Ammon's horn (tissue), 1 donor: ENCODE data around the gene HABP4.
A peak's percentile ranks its signal among the peaks of the same experiment; 100 is the strongest.
"Not testable (repeated sequence)": the region's sequence is repeated elsewhere in the genome, so short reads cannot be mapped to it uniquely, and the experiment has no call there.

Experiments used
- DNase-seq: peaks from one replicate; pipeline ENCODE4 v3.0.0-alpha.2; 2016; ENCODE audit warnings: low spot score

HABP4 gene

DNA sequence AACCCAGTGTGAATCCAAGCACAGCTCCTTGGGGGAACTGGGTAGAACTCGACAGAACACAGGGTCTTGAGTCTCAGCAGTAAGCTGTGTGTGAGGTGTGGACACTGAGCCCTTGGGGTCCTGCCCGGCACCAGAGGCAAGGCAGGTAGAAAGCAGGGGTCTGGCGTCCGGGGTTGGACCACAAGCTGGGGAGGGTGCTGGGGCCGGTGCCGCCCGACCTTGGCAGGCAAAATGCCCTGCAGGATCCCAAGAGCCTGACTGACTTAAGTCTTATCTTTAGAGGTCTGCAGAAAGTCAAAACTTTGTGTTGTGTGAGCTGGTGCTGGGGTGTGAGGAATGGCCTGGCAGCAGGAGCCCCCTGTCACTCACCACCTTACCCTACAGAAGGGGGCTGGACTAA is 49.3 kb downstream of the HABP4 start:
- DNase-seq, result no peak

GRCh38 chr9:96500696-96501632 is 51.0 kb downstream of the HABP4 start:
- no peak for DNase-seq

DNA sequence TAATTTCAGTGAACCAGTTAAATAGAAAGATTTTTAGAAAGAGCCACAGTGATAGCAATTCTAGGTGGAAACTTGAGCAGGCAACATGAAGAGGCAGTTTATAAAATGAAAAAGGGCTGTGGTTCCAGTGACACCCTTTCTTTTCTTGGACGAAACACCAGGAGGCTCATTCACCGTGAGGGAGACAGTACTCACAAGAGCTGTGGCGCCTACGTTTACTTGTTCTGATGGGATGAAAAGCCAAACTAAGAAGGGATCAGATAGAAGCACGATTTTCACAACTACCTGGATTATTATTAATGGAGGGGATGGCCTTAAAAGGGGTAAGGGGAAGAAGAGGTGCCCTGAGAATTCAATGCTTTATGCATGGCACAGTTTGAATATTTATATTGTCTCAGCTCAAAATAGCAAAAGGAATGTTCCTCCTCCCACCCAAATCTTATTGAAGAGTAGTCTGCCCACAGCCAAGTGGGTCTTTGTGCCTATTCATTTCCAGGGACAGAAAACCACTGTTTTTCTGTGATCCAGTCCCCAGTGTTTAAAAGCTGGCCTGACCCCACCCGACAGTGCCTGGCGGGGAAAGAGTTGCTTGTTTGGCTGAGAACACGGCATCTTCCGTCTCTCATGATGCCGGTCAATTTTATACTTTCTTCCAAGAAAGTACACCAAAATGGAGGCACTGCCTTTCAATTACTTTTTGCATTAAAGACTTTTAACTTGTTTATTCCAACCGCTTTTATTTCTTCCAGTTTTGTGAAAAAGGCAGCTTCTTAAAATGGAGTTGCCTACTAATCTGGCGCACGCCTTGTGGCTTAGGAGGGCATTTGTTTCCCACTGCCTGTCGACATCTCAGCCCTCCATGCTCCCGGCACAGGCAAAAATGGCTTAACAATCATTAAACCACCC is 51.9 kb downstream of the HABP4 start:
- peak; percentile 79 for DNase-seq

- no peak for DNase-seq
Measured at GRCh38 chr9:96502539-96503373, 52.8 kb downstream of the HABP4 start.

- not testable (repeated sequence) for DNase-seq
Measured at GRCh38 chr9:96503374-96503748, 53.4 kb downstream of the HABP4 start.

- DNase-seq, result no peak
Measured at GRCh38 chr9:96503918-96504317, 53.9 kb downstream of the HABP4 start.

- DNase-seq, result no peak
Measured at GRCh38 chr9:96505316-96505991, 55.5 kb downstream of the HABP4 start.

DNA sequence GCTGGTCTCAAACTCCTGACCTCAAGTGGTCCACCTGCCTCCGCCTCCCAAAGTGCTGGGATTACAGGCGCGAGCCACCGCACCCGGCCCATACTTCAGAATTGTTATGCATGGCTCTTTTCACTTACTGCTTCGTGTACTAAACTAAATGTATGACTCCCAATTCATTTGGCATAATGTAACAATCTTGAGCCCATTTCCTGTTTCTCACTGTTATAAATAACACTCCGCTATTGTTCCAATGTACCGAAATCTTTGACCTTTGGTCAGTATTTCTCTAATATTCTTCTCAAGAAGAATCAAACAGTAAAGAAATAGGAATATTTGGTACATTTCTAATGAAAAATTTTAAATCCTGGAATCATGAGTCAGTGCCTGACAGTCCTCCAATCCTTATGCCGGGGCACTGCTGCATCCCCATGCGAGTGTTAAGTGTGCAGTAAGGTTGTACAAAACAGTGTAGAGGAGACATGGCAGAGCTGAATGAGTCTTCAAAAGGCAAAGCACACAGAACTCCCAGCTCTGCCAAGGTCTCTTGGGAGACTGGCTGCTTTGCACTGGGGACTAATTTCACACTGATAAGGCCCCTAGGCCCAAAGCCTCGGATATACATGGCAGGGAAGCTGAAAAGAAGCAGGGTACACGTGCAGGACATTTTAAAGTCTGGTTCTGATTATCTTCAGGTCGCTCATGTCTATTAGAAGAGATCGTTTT is 58.4 kb downstream of the HABP4 start:
- no peak for DNase-seq

DNA sequence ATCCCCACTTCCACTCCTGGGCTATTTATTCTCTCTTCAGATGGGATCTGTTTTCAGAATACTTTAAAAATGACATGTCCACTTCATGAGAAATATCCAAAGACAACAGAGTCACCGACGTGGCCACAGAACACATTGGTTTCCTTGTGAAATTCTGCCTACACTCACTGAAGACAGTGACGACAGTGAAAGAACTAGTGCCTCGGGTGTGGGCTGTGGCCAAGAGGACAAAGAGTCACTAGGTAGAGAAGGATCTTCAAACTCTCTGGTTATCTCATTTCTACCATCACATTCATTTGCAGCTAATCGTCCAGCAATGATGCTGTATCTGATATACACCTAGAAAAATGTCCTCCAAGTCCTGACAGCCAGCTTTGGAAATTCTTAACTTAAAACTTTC is 59.1 kb downstream of the HABP4 start:
- DNase-seq, result no peak

DNA sequence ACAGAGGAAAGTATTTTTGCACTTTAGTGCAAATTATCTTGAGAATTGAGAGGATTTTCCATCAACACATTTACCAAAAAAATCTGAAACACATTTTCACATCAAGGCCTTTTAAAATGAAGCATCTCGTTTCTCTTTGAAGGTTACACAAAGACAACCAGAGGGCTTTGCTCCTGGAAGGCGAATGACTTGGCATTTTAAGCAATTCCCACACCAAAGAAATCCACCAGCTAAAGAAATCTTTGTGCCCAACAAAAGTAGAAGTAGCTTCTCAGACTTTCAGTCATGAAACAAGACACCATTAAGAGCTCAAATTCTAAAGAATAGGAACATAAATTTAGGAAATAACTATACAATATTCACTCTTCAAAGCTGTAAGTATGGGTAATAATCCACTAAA is 59.9 kb downstream of the HABP4 start:
- no peak for DNase-seq

DNA sequence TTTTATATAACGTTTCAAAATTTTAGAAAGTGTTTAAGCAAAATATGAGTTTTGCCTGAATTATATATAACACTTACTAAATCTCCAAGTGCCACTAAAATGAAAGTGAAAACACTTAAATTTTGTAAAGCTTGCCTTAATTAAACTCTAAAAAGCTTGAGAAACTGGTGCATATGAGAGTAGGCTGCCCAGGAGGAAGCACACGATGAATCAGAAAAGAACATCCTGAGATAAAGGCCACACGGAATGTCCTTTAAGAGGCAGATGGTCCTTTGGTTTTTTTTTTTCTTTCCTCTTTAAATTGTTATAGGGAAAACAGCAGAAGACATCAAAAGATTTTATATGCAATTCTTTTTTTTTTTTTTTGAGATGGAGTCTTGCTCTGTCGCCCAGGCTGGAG is 60.3 kb downstream of the HABP4 start:
- no peak for DNase-seq

- DNase-seq, result no peak
Measured at GRCh38 chr9:96512240-96512639, 62.3 kb downstream of the HABP4 start.

DNA sequence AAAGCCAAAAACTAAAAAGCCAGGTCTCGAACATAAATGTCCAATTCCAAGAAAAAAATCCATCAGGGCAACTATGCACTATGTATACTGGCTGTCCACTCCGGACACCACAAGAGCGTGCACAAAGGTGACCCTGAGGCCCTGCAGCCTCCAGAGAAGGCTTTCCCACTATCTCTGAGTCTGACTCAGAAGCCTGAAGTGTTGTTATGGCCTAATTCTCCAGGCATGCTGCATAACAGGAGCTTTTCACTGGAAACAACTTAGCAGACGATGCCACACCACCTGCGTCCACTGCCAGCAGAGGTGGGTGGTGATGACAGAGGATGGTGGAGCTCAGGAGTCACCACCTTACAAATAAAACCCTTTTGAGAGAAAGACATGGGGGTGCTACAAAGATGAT is 63.7 kb downstream of the HABP4 start:
- DNase-seq, result no peak

- DNase-seq, result no peak
Measured at GRCh38 chr9:96514108-96514799, 64.3 kb downstream of the HABP4 start.

GRCh38 chr9:96514800-96515158 is 64.8 kb downstream of the HABP4 start:
- no peak for DNase-seq

DNA sequence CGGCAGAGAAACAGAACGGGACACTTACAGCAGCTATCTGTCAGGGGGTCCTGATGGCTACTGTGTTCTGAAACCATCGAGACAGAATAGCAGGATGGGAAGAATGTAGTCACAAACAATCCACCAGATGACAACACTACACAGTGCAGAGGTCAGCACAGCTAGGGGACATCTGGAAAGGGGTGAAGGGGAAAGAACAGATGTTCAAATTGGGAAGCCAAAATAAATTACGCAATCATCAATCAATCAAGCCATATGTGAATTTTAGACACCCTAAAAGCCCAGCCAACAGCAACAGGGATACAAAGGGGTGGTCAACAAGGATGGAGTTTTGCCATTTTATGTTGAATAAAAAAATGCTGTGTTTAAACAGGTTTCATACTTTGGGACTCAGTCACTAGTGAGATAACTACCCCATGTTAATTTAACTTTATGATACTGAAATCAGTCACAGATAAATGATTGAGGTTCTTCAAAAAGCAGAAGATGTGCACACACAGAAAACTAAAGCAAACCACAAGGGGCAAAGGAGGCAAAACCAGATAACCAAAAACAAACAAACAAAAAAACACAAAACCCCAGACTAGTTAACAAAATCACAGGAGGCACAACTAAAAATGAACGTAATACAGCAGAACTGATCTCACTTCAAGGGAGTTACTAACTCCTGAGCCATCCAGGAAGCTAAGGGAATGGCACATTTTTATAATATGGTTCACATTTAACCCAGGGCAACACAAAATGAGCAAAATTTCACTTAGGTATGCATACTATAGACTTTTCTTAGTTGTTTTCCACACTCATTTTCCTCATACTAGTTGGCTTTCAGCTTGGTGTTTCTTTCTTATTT is 65.9 kb downstream of the HABP4 start:
- no peak for DNase-seq

- DNase-seq, result no peak
Measured at GRCh38 chr9:96519095-96519494, 69.1 kb downstream of the HABP4 start.

- DNase-seq, result no peak
Measured at GRCh38 chr9:96519787-96520186, 69.8 kb downstream of the HABP4 start.

GRCh38 chr9:96522366-96522765 is 72.4 kb downstream of the HABP4 start:
- no peak for DNase-seq
